HG02870 (cell line): ENCODE results near the gene ABAT.
A peak's percentile ranks its signal among the peaks of the same experiment; 100 is the strongest.

Experiments
- ATAC-seq: cut with Tn5 transposase; IDR thresholded peaks from one replicate; pipeline ENCODE4 v1.9.1; 2021; ENCODE audit warnings: mild to moderate bottlenecking, moderate library complexity; ENCODE audit not compliant: unreplicated experiment

Gene ABAT

DNA sequence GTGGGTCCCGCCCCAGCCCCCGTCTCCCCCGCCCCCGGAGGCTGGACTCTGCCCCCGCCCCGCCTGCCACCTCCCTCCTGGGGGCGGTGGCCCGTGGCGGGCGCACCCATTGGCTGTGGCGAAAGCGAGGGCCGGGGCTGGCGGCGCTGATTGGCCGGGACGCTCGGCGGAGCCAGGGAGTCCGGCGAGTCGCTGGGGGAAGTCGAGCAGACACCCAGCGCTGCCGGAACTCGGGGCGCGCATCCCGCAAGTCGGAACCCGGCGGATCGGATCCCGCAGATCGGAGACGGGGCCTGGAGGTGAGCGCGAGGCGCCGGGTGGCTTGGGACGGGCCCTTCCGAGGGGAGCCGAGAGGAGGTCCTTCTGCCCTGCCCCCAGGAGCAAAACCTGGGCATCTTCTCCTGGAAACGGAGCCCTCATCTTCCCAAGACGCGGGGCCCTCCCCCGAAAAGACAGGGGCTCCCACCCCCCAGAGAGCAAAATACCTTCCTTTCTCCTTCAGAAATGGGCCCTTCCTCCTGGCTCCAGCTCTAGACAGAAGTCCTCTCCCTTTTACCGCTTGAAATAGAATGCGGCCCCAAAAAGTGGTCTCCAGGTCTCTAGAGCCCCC is at the start of gene ABAT:
Gene ABAT (plus strand): TSS at position 205 of the 610 bp plus-strand sequence. CDS start 61,123 bp downstream, outside the sequence.
- peak; percentile 99 for ATAC-seq

GRCh38 chr16:8625491-8626087 is 48.8 kb upstream of the ABAT start:
- no peak for ATAC-seq

DNA sequence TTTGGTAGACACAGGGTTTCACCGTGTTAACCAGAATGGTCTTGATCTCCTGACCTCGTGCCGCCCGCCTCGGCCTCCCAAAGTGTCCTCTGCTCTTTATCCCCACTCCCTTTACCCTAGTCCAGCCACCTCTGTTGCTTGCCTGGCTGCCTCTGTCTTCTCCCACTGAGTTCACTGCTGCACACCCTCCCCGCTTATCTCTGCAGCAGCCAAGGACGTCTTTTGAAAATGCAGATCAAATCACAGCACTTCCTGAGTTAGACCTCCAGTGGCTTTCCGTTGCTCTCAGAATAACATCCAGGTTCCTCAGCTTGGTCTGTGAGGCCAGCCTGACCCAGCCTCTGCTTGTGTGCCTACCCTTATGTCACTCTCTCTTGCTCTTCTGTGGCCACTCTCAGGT is 47.5 kb upstream of the ABAT start:
- no peak for ATAC-seq

DNA sequence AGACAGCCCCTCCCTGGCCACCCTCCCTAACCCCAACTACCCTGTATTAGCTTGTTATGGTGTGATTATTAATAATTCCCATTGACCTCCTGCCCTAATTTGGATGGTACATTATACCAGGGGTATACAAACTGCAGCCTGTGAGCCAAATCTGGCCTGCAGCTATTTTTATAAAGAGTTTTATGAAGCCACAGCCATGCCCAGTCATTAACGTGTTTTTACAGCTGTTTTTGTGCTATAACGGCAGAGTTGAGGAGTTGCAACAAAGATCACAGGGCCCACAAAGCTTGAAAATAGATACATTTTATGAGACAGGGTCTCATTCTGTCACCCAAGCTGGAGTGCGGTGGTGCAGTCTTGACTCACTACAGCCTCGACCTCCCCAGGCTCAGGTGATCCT is 47.0 kb upstream of the ABAT start:
- no peak for ATAC-seq

DNA sequence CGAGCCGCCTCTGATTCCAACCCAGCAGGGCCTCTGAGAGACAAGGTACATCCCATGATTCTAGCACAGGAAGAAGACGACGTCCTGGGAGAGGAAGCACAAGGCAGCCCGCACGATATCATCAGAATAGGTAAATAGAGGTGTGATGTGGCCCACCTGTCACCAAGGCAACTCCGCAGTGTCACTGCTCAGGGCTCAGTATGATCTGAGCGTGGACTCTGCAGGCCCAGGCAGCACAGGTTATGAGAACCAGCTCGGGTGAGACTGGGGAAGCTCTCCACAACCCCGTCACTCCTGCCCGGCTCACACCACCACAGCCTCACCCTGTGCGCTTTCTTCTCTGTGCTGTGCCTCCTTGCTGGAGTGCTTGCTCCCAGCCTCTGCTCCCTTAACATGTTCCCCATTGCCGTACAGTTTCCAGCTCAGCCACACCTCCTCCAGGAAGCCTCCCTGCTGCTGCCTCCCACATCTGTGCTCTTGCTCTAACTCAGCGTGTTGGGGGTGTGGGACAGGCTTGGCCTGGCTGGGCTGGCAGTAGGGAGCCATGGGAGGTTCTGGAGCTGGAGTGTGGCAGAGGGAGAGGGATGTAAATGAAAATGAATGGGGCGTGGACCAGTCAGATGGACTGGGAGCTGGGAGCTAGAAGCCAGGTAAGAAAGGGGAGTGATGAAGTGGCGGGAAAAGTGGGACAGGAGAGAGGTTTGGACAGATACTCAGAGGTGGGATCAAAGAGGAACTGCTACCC is 45.3 kb upstream of the ABAT start:
- ATAC-seq = no peak

GRCh38 chr16:8630255-8630953 is 44.0 kb upstream of the ABAT start:
- ATAC-seq = no peak

DNA sequence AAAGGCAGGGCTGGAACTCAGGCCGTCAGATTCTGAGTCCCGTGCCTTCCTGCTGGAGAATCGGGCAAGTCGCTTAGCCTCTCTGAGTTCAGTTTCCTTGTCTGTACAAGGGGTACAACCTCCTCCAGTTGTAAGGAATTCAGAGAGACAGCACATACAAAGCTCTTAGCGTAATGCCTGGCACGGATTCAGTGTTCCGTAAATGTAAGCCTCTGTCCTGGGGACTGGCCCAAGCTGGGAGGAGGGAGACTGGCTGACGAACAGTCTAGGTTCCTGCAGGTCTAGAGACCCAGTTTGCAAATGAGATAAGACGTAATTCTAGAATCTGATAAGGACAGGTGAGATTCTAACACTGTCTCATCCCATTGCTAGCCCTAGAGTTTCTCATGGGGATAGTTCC is 43.0 kb upstream of the ABAT start:
- ATAC-seq = no peak

- no peak for ATAC-seq
These were observed 42.5 kb upstream of the ABAT start for GRCh38 chr16:8631818-8632465.

GRCh38 chr16:8632675-8633182 is 41.7 kb upstream of the ABAT start:
- no peak for ATAC-seq

DNA sequence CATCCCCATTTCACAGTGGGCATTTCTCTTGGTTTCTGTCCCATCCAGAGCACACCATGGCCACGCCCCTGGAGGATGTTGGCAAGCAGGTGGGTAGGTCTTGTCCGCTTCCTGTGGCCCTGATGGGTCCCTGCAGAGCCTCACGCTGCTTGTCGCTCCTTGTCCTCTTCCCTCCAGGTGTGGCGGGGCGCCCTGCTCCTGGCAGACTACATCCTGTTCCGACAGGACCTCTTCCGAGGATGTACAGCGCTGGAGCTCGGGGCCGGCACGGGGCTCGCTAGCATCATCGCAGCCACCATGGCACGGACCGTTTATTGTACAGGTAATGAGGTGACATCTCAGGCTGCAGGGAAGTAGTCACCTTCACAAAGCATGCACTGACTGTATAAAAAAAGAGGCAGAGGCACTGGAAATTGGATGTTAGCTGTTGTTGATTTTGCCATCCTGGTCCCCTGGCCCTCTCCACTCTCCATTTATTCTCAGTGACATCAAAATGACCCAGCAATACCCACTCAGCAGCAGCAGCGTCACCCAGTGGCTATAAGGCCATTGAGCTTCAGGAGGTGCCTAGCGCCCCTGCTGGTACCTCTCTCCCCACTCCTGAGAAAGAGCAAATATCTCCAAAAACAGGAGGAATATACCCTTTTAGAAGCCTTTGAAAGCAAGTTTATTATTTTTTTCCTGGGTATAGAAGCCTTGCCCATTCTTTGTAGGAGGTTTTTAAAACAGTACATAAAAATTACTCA is 39.3 kb upstream of the ABAT start:
- ATAC-seq = no peak

- ATAC-seq = no peak
These were observed 34.7 kb upstream of the ABAT start for GRCh38 chr16:8639694-8640093.

GRCh38 chr16:8641671-8642070 is 32.7 kb upstream of the ABAT start:
- ATAC-seq = no peak

DNA sequence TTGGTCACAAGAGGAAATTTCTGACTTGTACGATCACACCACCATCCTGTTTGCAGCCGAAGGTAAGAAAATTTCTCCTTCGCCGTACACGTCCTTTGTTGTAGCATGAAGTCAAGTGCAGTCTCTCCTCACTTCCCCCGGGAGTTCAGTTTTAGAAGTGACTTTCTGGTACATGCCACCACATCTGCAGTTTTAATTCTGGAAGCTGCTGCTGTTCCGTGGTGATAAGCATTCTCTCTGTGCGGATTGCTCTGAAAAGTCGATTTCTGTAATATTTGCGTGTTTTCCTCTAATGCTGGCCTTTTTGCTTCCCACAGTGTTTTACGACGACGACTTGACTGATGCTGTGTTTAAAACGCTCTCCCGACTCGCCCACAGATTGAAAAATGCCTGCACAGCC is 32.3 kb upstream of the ABAT start:
- ATAC-seq = no peak

DNA sequence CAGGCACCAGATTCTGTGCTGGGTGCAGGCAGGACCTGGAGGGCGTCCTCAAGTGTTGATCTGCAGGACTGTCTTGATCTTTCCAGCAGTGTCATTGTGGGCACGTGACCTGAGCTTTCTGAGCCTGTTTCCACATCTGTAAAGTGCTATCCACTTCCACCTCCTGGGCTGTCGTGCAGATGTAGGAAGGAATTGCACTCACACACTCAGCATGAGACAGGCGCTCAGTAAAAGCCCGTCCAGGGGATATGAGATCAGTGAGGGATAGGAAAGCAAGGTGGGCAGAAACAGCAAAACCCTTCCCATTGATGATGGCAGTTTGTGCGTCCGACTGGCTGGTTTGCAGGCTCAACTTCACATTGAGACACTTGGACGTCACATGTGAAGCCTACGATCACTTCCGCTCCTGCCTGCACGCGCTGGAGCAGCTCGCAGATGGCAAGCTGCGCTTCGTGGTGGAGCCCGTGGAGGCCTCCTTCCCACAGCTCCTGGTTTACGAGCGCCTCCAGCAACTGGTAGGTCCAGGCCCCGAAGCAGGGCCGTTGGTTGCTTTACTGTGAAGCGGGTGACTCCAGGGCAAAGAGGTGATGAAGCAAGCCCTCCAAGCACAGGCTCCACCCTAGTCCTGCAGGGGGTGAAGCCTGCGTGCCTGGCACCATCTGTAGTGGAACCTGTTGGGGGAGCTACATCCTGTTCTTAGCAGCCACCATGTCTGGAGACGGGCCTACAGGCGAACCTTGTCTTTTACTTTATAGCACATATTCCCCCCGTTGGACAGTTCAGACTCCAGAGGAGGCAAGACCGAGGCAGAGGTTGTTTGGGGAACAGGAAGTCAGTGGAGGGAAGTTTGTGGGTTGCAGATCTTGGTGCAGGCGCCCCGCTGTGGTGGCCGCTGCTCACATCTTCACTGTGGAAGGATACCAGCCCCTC is 29.9 kb upstream of the ABAT start:
- no peak for ATAC-seq

- no peak for ATAC-seq
These were observed 29.3 kb upstream of the ABAT start for GRCh38 chr16:8645141-8645521.

DNA sequence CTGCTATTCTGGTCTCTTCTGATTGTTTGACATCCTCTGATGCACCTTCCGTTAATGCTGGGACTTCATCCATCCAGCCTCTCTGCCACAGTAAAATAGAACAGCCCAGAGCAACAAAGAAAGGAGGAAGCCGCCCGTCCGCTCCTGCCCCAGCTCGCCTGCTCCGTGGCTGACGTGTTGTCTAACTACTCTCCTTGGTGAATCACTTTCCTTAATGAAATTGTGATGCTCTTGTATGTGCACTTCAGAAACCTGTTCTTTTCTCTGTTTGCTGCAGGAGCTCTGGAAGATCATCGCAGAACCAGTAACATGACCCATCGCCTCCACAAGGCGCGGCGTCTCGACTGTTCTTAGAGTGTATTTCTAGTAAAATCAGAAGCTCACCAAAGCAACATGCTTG is 28.6 kb upstream of the ABAT start:
- no peak for ATAC-seq

DNA sequence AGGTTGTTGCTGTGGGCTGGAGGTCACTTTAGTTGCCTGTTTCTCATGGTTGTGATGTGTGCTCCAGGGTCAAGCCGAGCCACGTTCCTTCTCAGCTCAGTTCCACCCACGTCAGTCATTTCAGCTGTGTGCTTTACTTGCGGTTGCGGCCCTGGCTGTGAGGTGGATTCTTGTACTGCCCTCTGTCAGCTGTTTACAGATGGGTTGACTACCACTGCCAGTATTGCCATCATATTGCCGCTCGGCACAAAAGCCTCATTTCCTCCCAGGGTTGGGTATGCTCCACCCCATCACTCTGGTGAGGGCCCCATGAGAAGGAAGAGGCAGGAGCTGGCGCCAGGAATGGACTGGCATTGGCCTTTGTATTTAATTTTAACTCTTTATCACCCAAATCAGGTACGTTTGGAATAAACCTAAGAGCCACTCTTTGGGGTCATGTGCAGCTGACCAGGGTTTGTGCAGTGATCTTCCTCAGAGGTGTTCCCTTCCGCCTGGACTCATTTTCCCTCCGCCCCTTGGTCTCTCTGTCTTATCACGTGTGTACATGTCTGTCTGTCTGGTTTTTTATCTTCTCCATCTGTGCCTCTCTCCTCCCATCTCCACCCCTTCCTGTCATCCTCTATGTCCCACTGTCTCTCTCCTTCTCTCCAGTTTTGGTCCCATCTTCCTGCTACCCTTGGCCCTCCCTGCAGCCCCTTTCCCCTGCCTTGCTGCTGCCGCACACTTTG is 27.9 kb upstream of the ABAT start:
- no peak for ATAC-seq

- ATAC-seq = no peak
These were observed 26.6 kb upstream of the ABAT start for GRCh38 chr16:8647721-8648318.
